Body of pancreas (tissue), 4 donors: ENCODE results near the gene STXBP1.

Source experiments
- CTCF ChIP-seq, 7 experiments: fragments of 450-650 bp in 4 of 7; fragments of 200-600 bp in 3 of 7; sonication (generic) in 3 of 7; IDR thresholded peaks; one replicate each; pipeline ENCODE4 v1.5.1; 2016 to 2019; ENCODE audit warnings: antibody characterized with exemption in 7 of 7
- POLR2A ChIP-seq, 3 donors: fragments of 450-650 bp; IDR thresholded peaks; one replicate each; pipeline ENCODE4 v1.6.1; 2016; ENCODE audit warnings: antibody characterized with exemption in 3 of 3, mild to moderate bottlenecking in 2 of 3

GRCh38 chr9:127667906-127668305, 55.8 kb downstream of the STXBP1 start:
- TF ChIP-seq CTCF (IDR thresholded peaks at IDR 0.05) (no peak), POLR2A (IDR thresholded peaks at IDR 0.05) (no peak)
